NB4 (cell line): ENCODE measurements around the gene PLCD1.

Source experiments
- DNase-seq: peaks from one replicate; pipeline ENCODE4 v3.0.0; 2010; ENCODE audit warnings: low read depth
- H3K4me3 ChIP-seq: one replicate; pipeline ENCODE4 v1.5.1; 2011; ENCODE audit warnings: mild to moderate bottlenecking, low read depth, low read length, moderate library complexity
- CTCF ChIP-seq: IDR thresholded peaks from one replicate; pipeline ENCODE4 v1.5.1; 2012; ENCODE audit warnings: low read depth, low read length
- MAX ChIP-seq: IDR thresholded peaks from 2 replicates; pipeline ENCODE4 v1.6.1; 2011; ENCODE audit warnings: low read depth, low read length
- MYC ChIP-seq: IDR thresholded peaks from 2 replicates; pipeline ENCODE4 v1.6.1; 2011; ENCODE audit warnings: low read depth, low read length
- POLR2A ChIP-seq: IDR thresholded peaks from 2 replicates; pipeline ENCODE4 v1.6.1; 2011; ENCODE audit warnings: mild to moderate bottlenecking; ENCODE audit not compliant: insufficient read length; ENCODE audit errors: extremely low read depth

PLCD1 gene

GRCh38 chr3:37971467-37971866 lies 58.0 kb downstream of the PLCD1 start:
- H3K4me3 ChIP-seq, result no peak overlapping the region
- TF ChIP-seq POLR2A, result no peak
- TF ChIP-seq MYC, result no peak
- TF ChIP-seq MAX, result no peak
- no peak for TF ChIP-seq CTCF
- DNase-seq, result no peak

- TF ChIP-seq CTCF (no peak), MAX (no peak), POLR2A (no peak), MYC (no peak)
- DNase-seq, result no peak
- no peak overlapping the region for H3K4me3 ChIP-seq
Observed at GRCh38 chr3:37970802-37971201, 58.6 kb downstream of the PLCD1 start.

- peak; percentile 40 for DNase-seq
- no peak overlapping the region for H3K4me3 ChIP-seq
- TF ChIP-seq MYC, result no peak
- TF ChIP-seq POLR2A, result no peak
- TF ChIP-seq MAX, result no peak
- TF ChIP-seq CTCF, result no peak
Observed at GRCh38 chr3:37969596-37970100, 59.8 kb downstream of the PLCD1 start.

GRCh38 chr3:37968813-37969595 lies 60.4 kb downstream of the PLCD1 start:
- TF ChIP-seq POLR2A, result no peak
- TF ChIP-seq MYC, result no peak
- TF ChIP-seq MAX, result no peak
- TF ChIP-seq CTCF, result no peak
- DNase-seq, result no peak
- H3K4me3 ChIP-seq, result no peak overlapping the region

- no peak for TF ChIP-seq CTCF
- TF ChIP-seq MAX, result no peak
- no peak for TF ChIP-seq MYC
- TF ChIP-seq POLR2A, result no peak
- no peak for DNase-seq
- H3K4me3 ChIP-seq, result no peak overlapping the region
Observed at GRCh38 chr3:37968199-37968598, 61.2 kb downstream of the PLCD1 start.
